ENCODE results near the gene TBC1D8.

The TBC1D8 gene

DNA sequence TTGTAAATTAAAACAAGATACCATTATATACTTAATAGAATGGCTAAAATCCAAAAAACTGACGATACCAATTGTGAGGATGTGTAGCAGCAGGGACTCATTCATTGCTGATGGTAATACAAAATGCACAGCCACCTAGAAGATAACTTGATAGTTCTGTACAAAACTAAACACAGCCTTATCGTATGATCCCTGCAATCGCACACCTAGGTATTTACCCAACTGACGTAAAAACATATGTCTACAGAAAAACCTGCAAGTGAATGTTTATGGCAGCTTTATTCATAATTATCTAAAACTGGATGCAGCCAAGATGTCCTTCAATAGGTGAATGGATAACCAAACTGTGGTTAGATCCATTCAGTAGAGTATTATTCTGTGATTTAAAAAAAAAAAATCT is 45.5 kb downstream of the TBC1D8 start (continued):
- no peak for TF ChIP-seq ZNF565 (CRISPR knock-in tag; conservative IDR thresholded peaks at IDR 0.05; ENCODE audit: low read depth)

DNA sequence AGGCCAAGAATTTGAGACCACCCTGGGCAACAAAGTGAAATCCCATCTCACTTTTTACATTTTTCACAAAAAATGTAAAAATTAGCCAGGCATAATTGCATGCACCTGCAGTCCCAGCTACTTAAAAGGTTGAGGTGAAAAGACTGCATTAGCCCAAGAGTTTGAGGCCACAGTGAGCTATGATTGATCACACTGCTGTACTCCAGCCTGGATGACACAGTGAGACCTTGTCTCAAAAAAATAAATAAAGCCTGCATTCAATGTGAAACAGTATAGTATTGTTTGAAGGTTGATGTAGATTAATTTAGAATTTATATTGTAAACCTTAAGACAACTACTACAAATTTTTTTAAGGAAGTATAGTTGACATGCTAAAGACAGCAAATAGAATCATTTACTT is 53.5 kb downstream of the TBC1D8 start:
- no peak for ATAC-seq
- TF ChIP-seq SNAI2 (CRISPR knock-in tag; IDR thresholded peaks at IDR 0.05) = no peak
- TF ChIP-seq ARNTL (CRISPR knock-in tag; IDR thresholded peaks at IDR 0.05; ENCODE audit: borderline replicate concordance, low read depth) = no peak
- TF ChIP-seq TCF4 (CRISPR knock-in tag; IDR thresholded peaks at IDR 0.05; ENCODE audit: borderline replicate concordance) = no peak
- TF ChIP-seq, protein P1, sequence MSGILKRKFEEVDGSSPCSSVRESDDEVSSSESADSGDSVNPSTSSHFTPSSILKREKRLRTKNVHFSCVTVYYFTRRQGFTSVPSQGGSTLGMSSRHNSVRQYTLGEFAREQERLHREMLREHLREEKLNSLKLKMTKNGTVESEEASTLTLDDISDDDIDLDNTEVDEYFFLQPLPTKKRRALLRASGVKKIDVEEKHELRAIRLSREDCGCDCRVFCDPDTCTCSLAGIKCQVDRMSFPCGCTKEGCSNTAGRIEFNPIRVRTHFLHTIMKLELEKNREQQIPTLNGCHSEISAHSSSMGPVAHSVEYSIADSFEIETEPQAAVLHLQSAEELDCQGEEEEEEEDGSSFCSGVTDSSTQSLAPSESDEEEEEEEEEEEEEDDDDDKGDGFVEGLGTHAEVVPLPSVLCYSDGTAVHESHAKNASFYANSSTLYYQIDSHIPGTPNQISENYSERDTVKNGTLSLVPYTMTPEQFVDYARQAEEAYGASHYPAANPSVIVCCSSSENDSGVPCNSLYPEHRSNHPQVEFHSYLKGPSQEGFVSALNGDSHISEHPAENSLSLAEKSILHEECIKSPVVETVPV (CRISPR knock-in tag; IDR thresholded peaks at IDR 0.05) = no peak
- TF ChIP-seq OSR1 (CRISPR knock-in tag; IDR thresholded peaks at IDR 0.05) = no peak
- no peak for TF ChIP-seq PPARA (CRISPR knock-in tag; IDR thresholded peaks at IDR 0.05; ENCODE audit: borderline replicate concordance)
- TF ChIP-seq CREB5 (CRISPR knock-in tag; IDR thresholded peaks at IDR 0.05; ENCODE audit: low read depth) = no peak
- TF ChIP-seq ZNF8 (CRISPR knock-in tag; IDR thresholded peaks at IDR 0.05) = no peak
- no peak for TF ChIP-seq ZFP3 (CRISPR knock-in tag; IDR thresholded peaks at IDR 0.05)
- no peak for TF ChIP-seq ZNF565 (CRISPR knock-in tag; conservative IDR thresholded peaks at IDR 0.05; ENCODE audit: low read depth)
- no peak for TF ChIP-seq TSHZ2 (CRISPR knock-in tag; IDR thresholded peaks at IDR 0.05)
- no peak for TF ChIP-seq PATZ1 (CRISPR knock-in tag; IDR thresholded peaks at IDR 0.05; ENCODE audit: borderline replicate concordance)
- no peak for TF ChIP-seq GLIS3 (CRISPR knock-in tag; IDR thresholded peaks at IDR 0.05)

GRCh38 chr2:101096619-101097142 is 54.5 kb downstream of the TBC1D8 start:
- no peak for ATAC-seq
- TF ChIP-seq ZFP30 (CRISPR knock-in tag; IDR thresholded peaks at IDR 0.05) (no peak), OSR1 (CRISPR knock-in tag; IDR thresholded peaks at IDR 0.05) (no peak), ESRRG (CRISPR knock-in tag; IDR thresholded peaks at IDR 0.05) (no peak), CREB5 (CRISPR knock-in tag; IDR thresholded peaks at IDR 0.05; ENCODE audit: low read depth) (no peak), RARB (CRISPR knock-in tag; IDR thresholded peaks at IDR 0.05) (no peak), ISL1 (CRISPR knock-in tag; IDR thresholded peaks at IDR 0.05) (no peak), ZNF565 (CRISPR knock-in tag; conservative IDR thresholded peaks at IDR 0.05; ENCODE audit: low read depth) (no peak), ZNF70 (CRISPR knock-in tag; IDR thresholded peaks at IDR 0.05) (no peak), ZFP3 (CRISPR knock-in tag; IDR thresholded peaks at IDR 0.05) (no peak), BACH2 (CRISPR knock-in tag; IDR thresholded peaks at IDR 0.05; ENCODE audit: borderline replicate concordance) (no peak), ARNTL (CRISPR knock-in tag; IDR thresholded peaks at IDR 0.05; ENCODE audit: borderline replicate concordance, low read depth) (no peak), PPARA (CRISPR knock-in tag; IDR thresholded peaks at IDR 0.05; ENCODE audit: borderline replicate concordance) (no peak), ZC3H10 (CRISPR knock-in tag; IDR thresholded peaks at IDR 0.05) (no peak), TSHZ2 (CRISPR knock-in tag; IDR thresholded peaks at IDR 0.05) (no peak), CSDC2 (CRISPR knock-in tag; IDR thresholded peaks at IDR 0.05) (no peak), GLIS3 (CRISPR knock-in tag; IDR thresholded peaks at IDR 0.05) (no peak), PATZ1 (CRISPR knock-in tag; IDR thresholded peaks at IDR 0.05; ENCODE audit: borderline replicate concordance) (no peak), TOX (CRISPR knock-in tag; IDR thresholded peaks at IDR 0.05; ENCODE audit: borderline replicate concordance) (no peak), TCF4 (CRISPR knock-in tag; IDR thresholded peaks at IDR 0.05; ENCODE audit: borderline replicate concordance) (no peak)

All from SK-N-SH treated with all-trans-retinoic acid at 6 μM for 48 hours (cell line).